H1 (cell line): ENCODE results near the gene HMGXB3. TPM values are rescaled to one million over a fixed set of nuclear protein-coding genes. Genes with fewer than 3 reads are reported as not detected.

ENCODE experiments used
- CEBPB ChIP-seq: IDR thresholded peaks from 2 replicates; pipeline ENCODE4 v1.6.1; 2012; ENCODE audit warnings: low read depth, low read length
- CTCF ChIP-seq, 3 experiments: IDR thresholded peaks; 1 replicate in 2 of 3; 2 replicates in 1 of 3; pipeline versions ENCODE4 v1.5.1 to v1.6.1; 2011; ENCODE audit warnings: low read length in 3 of 3, mild to moderate bottlenecking in 3 of 3, inconsistent platforms in 2 of 3, low read depth in 1 of 3, moderate library complexity in 1 of 3; ENCODE audit not compliant: insufficient read depth in 1 of 3; ENCODE audit errors: control extremely low read depth in 1 of 3
- EP300 ChIP-seq, 2 experiments: IDR thresholded peaks; 1 replicate in 1 of 2; 2 replicates in 1 of 2; pipeline ENCODE4 v1.6.1; 2011 to 2012; ENCODE audit warnings: low read depth in 2 of 2, low read length in 2 of 2, mild to moderate bottlenecking in 2 of 2, borderline replicate concordance in 1 of 2, inconsistent platforms in 1 of 2, moderate library complexity in 1 of 2
- HDAC2 ChIP-seq, 2 experiments: fragments of 300-600 bp in 1 of 2; sonication (generic) in 1 of 2; IDR thresholded peaks; 2 replicates each; pipeline ENCODE4 v1.6.1; 2011 to 2012; ENCODE audit warnings: low read depth in 2 of 2, low read length in 2 of 2, mild to moderate bottlenecking in 2 of 2, moderate library complexity in 2 of 2, borderline replicate concordance in 1 of 2, inconsistent platforms in 1 of 2
- RBBP5 ChIP-seq: IDR thresholded peaks from 2 replicates; pipeline ENCODE4 v1.7.1; 2012; ENCODE audit warnings: low read depth, mild to moderate bottlenecking, inconsistent platforms, low read length, moderate library complexity, borderline replicate concordance
- SP4 ChIP-seq: IDR thresholded peaks from 2 replicates; pipeline ENCODE4 v1.6.1; 2012; ENCODE audit warnings: low read length, inconsistent platforms
- SRF ChIP-seq: IDR thresholded peaks from 2 replicates; pipeline ENCODE4 v1.6.1; 2011; ENCODE audit warnings: mild to moderate bottlenecking, low read depth, low read length, moderate library complexity
- SUZ12 ChIP-seq: fragments of 200-600 bp; sonication (generic); IDR thresholded peaks from 2 replicates; pipeline ENCODE4 v1.6.1; 2012; ENCODE audit warnings: mild to moderate bottlenecking, inconsistent platforms, low read length, moderate library complexity, mixed read lengths
- ZNF274 ChIP-seq: IDR thresholded peaks from 2 replicates; pipeline ENCODE4 v1.7.0; 2012; ENCODE audit warnings: low read length, borderline replicate concordance; ENCODE audit errors: extremely low read depth
- polyA plus RNA-seq, 7 experiments: library from polyadenylated mRNA; depleted of rRNA in 3 of 7; stranded (reverse) in 5 of 7; unstranded in 2 of 7; fragments of >200 nt in 5 of 7; fragments of 200-250 nt in 2 of 7; gene quantifications; 1 replicate in 5 of 7; 2 replicates in 1 of 7; 4 replicates in 1 of 7; pipeline versions ENCODE4 v1.2.1 to v1.2.3, GENCODE V29; 2011 to 2013; ENCODE audit warnings: missing spikeins in 2 of 7, mixed read lengths in 2 of 7
- total RNA-seq: library from RNA; stranded (reverse); fragmentation: NEBNext Ultra II Directional; extraction: Animal tissue kit (Norgen Biotek cat#: 25700); gene quantifications from 2 replicates; pipeline ENCODE4 v1.2.1, GENCODE V29; 2021

The HMGXB3 gene
- total and polyA plus RNA-seq, 2 of the 8 experiments (the other 6 are each of a cell fraction or from before 2014, with no cell fraction given), result 26.8 to 28.0 TPM

- TF ChIP-seq SP4 (no peak), CTCF (IDR thresholded peaks at IDR 0.05; ENCODE audit: control extremely low read depth in 1 of 3, insufficient read depth in 1 of 3, low read depth in 1 of 3, low read length in 3 of 3) (no peak), SRF (no peak), HDAC2 (IDR thresholded peaks at IDR 0.05; ENCODE audit: borderline replicate concordance in 1 of 2, low read depth in 2 of 2, low read length in 2 of 2) (no peak), RBBP5 (no peak), EP300 (IDR thresholded peaks at IDR 0.05; ENCODE audit: borderline replicate concordance in 1 of 2, low read depth in 2 of 2, low read length in 2 of 2) (no peak), SUZ12 (no peak), ZNF274 (no peak), CEBPB (no peak)
Measured at GRCh38 chr5:150085950-150086715, 85.6 kb downstream of the HMGXB3 start, which contains the start of gene CSF1R (continued).
